Endometrial microvascular endothelial cells (primary cell): ENCODE results near the gene AGO4. TPM values are rescaled to one million over a fixed set of nuclear protein-coding genes. Genes with fewer than 3 reads are reported as not detected.
"Not testable (repeated sequence)": the region's sequence is repeated elsewhere in the genome, so short reads cannot be mapped to it uniquely, and the experiment has no call there.

ENCODE experiments used
- in situ Hi-C: cut with HindIII; loops from 2 replicates; pipeline ENCODE4 v1.10.0; 2017; ENCODE audit warnings: low sequenced_read_pairs, low pct_unique_long_range_greater_than_20kb; ENCODE audit errors: inconsistent ontology term
- total RNA-seq: library from RNA; depleted of rRNA; stranded (reverse); fragments of >200 nt; gene quantifications from one replicate; pipeline ENCODE4 v1.2.3, GENCODE V29; 2015; ENCODE audit errors: inconsistent ontology term

AGO4 gene
- 6.1 TPM for total RNA-seq

DNA sequence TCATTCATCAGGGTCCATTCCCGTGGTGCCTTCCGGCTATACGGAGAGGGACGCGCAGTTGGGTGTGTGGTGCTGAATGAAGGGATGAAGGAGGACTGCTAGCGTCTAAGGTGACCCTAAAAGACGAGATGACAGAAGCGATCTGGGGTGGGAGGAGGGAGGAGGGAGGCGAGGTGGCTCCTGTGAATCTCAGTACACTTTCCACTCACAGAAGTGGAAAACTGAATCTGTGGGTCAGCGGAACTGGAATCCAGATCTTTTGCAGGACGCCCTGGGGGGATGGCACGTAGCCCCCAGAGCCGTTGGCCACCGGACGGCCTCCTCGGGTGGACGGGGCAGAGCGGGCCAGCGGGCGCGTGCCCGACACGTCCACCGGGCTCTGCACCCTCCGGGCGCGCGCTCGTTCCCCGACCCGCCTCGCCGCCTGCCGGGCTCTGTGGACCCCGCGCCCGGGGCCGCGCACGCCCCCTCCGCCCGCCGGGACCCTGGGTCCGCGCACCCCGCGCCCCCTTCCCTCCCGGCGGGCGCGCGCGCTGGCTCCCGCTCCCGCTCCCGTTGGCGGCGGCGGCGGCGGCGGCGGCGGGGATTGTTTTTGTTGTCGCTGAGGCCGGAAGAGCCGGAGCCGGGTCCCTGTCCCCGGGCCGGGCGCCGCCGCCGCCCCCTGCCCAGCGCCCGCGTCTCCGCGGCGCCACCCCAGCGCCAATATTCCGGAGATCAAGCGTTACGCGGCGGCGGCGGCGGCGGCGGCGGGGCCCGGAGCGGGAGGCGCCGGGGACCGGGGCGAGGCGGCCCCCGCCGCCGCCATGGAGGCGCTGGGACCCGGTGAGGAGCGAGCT is at the start of gene AGO4:
AGO4 (plus strand) TSS at position 403 of the 836 bp plus-strand sequence; CDS start at position 804, 401 bp downstream.
- in situ Hi-C loops: no loop called here

DNA sequence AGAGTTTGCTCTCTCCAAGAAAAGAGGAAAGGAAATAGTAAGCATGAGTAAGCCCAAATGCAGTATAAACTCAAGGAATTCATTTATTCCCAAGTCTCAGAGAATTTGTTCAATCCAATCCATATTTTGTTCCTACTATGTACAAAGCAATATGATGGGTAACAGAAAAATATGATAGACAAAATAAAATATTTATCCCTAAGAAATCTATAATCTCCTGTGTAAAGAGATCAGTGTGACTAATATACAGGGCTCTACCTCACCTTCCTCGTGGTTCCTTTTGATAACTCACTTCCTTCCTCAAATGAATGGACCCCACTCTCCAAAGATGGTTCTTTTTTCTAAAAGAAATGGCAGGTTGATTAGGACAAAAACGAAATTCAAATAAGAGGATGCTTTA is 45.7 kb upstream of the AGO4 start:
- in situ Hi-C loops: no loop called here

DNA sequence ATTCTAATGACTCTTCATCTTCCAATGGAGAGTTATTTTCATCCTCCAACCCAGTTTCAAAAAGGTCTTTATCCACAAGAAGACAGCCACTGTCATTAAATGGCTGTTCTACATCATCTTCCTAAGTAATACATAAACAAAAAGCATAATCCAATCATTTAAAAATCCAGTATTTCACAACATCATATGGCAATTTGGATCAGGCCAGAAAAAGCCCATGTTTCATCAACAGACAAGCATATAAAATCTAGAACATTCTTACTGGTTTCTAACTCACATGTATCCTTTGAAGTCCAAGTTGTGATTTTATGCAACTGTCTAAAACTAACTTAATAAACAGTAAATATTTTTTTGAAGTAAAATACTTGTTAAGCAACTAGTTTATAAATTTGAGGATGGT is 44.6 kb upstream of the AGO4 start:
- in situ Hi-C loops: no loop called here

DNA sequence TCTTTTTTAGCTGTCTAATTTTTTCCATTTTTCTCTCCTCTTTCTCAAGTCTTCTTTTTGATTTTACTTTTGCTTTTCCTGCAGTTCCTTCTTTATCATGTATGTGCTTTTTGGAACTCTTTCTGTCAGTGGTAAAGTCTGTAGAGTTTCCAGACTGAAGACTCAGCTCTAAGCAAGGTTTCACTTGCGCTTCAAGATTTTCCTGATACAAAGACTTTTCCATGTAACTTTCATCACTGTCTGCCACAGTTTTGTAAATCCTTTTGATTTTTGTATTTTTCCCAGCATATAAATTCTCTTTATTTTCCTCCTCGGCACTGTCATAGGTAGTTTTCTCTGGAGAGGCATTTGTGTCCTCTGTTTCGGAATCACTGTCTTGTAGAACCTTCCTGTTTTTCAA is 43.5 kb upstream of the AGO4 start:
- in situ Hi-C loops: no loop called here

DNA sequence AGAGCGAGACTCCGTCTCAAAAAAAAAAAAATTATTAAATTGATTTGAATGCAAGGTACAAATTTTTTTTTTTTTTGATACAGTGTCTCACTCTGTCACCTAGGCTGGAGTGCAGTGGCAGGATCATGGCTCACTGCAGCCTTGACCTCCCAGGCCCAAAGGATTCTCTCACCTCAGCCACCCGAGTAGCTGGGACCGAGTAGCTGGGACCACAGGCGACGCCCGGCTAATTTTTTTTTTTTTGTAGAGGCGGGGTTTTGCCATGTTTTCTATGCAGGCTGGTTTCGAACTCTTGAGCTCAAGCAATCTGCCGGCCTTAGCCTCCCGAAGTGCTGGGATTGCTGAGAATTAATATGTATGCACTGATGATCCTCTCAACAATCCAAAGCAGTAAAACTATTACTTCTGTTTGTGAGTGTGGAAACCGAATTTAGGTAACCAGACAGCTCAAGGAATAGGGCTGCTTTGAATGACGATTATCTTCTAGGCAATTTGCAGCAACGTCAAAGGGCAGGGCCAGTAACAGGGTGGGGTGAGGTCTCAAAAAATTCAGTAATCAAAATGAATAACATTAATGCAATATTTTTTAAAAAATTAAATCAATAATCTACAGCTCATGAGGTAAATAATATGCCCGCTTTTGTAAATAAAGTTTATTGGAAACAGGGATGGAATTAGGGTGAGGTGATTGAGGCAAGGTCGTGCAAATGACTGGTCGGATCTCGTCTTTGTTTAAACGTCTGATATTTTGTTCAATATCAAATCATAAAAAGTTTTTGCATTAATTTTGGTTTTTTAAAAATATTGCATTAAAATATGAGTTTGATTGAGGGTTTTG is 39.2 kb upstream of the AGO4 start:
- in situ Hi-C loops: no loop called here

DNA sequence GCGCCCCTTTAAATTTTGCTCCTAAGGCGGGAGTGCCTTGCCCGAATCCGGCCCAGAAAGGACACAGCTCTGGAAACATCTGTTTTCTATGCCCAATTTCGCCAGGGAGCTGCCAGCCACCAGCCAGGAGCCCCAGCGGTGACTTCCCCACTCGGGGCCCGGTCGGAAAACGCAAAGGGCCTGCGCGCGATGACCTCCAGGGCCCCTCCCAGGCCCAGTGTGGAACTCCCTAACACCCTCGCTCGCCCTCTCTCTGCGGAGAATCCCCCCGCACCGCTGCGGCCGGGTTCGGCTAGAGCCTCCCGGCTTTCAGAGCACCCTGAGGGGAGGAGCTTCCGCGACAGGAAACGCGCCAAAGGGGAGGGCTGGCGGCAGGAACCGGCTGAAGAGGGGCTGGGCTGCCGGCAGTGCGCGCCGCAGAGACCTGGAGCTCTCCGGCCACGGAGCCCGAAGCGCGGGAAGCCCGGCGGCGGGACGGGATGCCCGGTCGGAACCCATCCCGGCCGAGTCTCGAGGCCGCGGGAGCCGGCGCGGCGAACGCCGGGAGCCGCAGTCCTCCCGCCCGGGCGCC is 38.5 kb upstream of the AGO4 start:
- in situ Hi-C loops: no loop called here

DNA sequence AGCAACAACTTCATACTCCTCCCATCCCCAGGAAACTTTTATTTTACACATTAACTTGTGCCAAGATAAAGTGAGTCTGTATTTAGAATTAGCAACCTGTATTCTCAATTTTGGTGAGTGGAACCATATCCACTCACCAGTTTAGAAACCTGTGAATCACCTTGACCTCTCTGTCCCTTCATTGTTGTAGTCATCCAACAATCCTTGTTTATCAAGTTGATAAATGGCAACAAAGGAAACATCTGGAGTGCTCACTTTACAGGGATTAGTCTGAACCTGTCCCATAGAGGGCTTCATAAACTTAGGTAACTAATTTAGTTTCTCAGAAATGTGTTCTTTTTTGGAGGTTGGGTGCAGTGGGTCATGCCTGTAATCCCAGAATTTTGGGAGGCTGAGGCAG is 34.1 kb upstream of the AGO4 start:
- in situ Hi-C loops: no loop called here

DNA sequence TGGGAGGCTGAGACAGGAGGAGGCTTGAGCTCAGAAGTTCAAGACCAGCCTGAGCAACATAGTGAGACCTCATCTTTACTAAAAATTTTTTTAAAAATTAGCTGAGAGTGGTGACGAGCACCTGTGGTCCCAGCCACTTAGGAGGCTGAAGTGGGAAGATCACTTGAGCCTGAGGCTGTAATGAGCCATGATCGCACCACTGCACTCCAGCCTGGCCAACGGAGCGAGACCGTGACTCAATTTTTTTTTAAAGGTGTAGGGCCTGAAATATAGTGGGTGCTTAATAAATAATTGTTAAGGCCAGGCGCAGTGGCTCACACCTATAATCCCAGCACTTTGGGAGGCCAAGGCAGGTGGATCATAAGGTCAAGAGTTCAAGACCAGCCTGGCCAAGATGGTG is 31.6 kb upstream of the AGO4 start:
- in situ Hi-C loops: not testable (repeated sequence)

DNA sequence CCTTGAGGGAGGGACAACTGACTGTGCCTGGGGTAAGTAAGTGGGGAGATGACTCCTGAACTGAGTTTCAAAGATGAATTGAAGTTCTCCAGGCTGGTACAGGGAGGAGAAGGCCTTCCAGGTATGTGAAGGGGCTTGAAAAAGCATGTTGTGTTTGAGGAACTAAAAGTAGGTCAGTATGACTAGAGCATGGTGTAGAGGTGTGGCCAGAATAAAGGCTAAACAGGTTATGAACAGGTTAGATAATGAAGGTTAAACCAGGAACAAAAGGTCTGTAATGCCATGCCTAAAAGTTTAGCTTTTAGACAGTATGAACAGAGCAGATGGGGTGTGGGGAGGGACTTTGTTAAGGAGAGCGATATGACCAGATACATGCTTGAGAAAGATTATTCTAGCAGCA is 30.7 kb upstream of the AGO4 start:
- in situ Hi-C loops: no loop called here

DNA sequence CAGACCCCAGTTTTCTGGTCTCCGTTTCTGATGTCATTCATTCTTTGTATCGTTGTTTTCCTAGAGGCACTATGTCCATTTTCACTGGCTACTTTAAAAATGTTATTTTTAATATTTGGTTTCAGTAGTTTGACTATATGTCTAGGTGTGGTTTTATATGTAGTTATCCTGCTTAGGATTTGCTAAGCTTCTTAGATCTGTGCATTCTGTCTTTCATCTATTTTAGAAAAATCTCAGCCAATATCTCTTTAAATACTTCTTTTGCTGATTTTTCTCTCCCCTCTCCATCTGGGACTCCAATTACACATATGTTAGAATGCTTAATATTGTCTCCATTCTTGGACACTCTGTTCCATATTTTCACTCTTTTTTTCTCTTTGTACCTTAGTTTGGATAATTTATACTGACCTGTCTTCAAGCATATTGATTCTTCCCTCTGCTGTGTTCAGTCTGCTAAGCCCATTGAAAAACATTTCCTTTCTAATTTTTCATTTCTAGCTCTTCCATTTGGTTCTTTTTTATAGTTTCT is 24.7 kb upstream of the AGO4 start:
- in situ Hi-C loops: no loop called here

DNA sequence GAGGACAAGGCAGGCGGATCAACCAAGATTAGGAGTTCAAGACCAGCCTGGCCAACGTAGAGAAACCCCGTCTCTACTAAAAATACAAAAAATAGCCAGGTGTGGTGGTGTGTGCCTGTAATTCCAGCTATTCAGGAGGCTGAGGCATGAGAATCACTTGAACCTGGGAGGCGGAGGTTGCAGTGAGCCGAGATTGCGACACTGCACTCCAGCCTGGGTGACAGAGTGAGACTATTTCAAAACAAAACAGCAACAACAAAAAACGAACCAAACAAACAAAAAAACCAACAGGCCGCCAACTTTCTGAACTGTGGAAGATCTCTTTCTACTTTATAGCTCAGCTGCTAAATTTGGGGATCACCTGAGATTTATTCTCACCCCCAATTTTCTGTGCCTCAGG is 23.5 kb upstream of the AGO4 start:
- in situ Hi-C loops: not testable (repeated sequence)

DNA sequence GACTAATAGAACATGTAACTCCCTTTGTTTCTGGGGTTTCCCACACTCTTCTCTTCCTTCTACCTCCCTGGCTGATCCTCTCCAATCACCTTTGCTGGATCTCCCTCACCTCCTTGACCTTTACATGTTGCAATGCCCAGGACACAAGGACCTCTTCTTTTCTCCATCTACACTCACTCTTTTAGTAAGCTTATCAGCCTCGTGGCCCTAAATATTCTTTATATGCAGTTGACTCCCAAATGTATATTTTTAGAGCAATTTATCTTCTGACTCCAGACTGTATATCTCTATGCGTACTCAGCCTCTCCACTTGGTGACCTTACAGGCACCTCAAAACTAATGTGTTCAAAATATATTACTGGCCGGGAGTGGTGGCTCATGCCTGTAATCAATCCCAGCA is 19.7 kb upstream of the AGO4 start:
- in situ Hi-C loops: no loop called here

DNA sequence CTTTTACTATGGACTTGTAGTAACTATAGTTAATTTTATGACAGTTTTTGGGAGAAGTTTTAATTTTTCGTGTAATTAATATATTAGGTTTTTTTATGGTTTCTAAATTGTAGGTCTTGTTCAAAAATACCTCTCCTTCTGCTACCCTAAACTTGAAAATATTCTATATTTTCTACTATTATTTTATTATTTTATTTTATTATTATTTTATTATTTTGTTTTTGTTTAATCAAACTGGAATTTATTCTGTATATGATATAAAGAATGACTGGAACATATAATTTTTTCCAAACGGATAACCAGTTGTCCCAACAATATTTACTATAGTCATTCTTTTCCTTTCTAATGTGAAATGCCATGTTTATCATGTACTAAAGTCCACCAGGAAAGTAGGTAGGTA is 17.1 kb upstream of the AGO4 start:
- in situ Hi-C loops: no loop called here

DNA sequence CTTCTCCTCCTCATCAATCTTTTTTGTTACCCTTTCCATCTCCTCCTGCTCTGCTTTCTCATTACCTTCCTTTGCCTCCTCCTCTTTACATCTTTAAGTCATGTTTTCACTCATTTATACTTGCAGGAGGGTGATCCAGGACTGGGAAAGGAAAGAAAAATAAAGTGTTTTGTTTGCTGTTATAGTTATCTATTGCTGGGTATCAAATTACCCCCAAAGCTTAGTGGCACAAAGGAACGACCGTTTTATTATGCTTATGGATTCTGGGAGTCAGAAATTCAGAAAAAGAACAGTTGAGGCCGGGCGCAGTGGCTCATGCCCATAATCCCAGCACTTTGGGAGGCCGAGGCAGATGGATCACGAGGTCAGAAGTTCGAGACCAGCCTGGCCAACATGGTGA is 12.5 kb upstream of the AGO4 start:
- in situ Hi-C loops: no loop called here

DNA sequence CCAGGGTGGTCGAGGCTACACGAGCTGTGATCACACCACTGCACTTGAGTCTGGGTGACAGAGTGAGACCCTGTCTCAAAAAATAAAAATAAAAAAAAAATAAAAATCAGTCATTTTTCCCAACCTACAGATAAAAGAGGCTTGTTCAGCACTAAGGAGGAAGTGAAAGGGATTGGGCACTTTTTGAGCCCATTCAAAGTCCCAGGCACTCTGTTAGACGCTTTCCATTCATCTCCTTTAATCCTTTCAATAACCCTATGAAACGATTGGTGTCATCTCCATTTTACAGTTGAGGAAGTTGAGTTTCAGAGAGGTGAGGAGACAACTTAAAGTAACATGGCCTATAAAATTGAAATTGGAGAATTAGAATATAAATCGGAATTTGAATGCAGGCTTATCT is 10.4 kb upstream of the AGO4 start:
- in situ Hi-C loops: no loop called here

DNA sequence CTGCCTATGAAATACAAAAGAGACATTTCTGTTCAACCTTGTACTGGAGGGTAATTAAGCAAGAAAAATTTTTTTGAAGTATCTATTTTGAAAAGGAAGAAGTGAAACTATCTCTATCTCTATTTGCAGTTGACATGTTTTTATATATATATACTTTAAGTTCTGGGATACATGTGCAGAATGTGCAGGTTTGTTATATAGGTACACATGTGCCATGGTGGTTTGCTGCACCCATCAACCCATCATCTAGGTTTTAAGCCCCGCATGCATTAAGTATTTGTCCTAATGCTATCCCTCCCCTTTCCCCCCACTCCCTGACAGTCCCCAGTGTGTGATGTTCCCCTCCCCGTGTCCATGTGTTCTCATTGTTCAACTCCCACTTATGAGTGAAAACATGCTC is 9.8 kb upstream of the AGO4 start:
- in situ Hi-C loops: not testable (repeated sequence)

DNA sequence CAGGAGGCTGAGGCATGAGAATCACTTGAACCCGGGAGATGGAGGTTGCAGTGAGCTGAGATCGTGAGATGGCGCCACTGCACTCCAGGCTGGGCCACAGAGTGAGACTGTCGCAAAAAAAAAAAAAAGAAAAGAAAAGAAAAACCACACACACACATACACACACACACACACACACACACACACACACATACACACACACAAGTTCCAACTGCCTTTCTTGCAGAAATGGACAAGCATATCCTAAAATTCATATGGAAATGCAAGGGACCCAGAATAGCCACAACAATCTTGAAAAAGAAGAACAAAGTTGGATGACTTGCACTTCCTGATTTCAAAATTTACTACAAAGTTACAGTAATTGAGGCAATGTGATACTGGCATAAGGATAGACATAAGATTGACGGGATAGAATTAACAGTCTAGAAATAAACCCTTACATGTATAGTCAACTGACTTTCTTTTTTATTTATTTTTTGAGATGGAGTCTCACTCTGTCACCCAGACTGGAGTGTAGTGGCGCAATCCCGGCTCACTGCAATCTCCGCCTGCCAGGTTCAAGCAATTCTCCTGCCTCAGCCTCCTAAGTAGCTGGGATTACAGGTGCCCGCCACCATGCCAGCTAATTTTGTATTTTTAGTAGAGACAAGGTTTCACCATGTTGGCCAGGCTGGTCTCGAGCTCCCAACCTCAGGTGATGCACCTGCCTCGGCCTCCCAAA is 7.5 kb upstream of the AGO4 start:
- in situ Hi-C loops: not testable (repeated sequence)

DNA sequence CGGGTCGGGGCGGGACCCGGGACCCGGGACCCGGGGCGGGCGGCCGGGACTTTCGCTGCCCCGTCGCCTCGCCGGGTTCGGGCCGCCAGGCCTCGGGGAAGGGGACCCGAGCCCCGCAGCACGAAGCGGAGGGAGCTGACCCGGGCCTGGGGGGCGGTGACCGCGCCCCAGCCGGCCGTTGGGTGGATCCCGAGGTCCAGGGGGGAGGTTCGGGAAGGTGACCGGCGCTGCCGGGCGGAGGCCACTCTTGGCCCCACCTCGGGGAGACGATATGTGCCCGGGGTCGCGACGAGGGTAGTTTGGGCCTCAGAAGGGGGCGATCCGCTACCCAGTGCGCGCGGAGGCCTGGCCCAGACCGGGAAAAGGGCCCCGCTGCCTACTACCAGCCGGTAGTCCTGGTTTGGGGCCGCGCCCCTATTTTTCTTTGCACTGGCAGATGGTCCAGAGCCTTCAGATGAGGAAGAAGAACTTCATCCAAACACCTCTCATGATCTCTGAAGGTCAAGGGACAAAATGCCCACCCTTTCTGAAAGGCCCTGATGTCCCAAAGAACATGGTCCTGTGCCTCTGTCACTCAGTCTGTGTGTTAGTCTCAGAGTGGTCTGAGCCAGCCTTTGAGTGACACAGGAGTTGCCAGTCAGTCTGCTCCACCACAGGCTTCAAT is 766 bp downstream of the AGO4 start:
- in situ Hi-C loops: no loop called here
